ENCODE measurements around the gene NR5A2.

The NR5A2 gene

GRCh38 chr1:200128944-200129879, 101.7 kb downstream of the NR5A2 start:
- no peak for DNase-seq

- DNase-seq, result no peak
These were observed 103.0 kb downstream of the NR5A2 start for GRCh38 chr1:200130552-200130951.

DNA sequence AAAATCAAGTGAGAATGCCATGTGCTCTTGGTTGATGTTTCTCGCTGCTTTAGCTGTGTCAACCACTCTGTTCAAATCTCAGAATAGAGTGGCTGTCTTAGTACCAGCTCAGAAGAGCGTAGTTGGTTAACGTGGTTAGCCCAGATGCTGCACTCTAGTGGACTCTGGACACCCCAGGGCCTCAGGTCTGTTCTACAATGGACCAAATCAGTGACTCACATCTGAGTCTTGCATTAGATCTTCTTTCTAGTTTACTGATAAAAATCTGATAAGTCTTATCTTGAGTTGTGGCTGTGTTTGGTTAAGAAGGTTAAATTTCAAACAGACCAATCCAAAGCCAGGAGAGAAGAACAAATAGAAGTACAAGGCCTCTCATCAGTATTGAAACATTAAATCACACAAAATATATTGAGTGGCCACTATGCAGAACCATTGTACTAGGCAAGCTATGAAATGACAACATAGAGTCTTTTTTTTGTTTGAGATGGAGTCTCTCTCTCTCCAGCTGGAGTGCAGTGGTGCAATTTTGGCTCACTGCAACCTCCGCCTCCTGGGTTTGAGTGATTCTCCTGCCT, 104.1 kb downstream of the NR5A2 start:
- DNase-seq, result no peak

DNA sequence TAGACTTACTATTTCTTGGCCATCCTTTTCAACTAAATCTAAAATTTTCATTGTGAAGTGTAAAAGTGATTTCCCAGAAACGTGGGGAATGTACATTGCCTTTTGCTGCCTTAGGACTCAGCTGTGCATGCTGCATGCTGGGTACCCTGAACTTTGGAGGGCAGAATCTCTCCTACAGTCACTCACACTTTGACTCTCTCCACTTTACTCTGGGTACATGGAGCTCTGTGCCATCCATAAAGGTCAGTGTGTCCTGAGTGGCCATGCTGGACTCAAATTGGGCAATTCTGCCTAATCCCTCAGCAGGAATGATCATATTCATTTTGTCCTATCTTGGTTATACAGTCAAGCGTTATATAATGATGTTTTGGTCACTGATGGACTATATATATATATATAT, 105.6 kb downstream of the NR5A2 start:
- DNase-seq, result no peak

DNA sequence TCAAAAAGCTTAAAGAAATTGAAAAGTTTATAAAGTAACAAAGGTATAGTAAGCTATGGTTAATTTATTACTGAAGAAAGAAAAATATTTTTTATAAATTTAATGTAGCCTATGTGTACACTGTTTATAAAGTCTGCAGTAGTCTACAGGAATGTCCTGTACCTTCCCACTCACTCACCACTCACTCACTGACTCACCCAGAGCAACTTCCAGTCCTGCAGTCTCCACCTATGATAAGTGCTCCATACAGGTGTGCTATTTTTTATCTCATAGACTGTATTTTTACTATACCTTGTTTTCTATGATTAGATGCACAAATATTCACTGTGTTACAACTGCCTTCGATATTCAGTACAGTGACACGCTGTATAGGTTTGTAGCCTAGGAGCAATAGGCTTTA, 106.6 kb downstream of the NR5A2 start:
- DNase-seq, result no peak

DNA sequence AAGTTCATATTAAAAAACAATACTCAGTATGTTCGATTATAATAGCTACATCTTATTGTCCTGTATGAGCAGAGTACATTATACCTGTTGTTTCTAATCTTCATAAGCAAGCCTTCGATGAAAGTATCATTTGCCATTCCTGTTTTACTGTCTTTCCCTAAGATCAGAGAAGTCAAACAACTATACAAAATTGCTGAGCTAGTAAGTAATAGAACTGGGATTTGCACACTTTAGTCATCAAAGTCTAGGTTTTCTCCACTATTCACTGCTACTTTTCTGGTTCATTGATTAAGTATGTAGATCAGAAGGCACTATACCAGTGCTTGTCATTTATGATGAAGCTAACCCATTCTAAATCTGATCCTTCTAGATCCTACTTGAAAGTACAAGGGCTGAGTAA, 108.9 kb downstream of the NR5A2 start:
- DNase-seq, result no peak

DNA sequence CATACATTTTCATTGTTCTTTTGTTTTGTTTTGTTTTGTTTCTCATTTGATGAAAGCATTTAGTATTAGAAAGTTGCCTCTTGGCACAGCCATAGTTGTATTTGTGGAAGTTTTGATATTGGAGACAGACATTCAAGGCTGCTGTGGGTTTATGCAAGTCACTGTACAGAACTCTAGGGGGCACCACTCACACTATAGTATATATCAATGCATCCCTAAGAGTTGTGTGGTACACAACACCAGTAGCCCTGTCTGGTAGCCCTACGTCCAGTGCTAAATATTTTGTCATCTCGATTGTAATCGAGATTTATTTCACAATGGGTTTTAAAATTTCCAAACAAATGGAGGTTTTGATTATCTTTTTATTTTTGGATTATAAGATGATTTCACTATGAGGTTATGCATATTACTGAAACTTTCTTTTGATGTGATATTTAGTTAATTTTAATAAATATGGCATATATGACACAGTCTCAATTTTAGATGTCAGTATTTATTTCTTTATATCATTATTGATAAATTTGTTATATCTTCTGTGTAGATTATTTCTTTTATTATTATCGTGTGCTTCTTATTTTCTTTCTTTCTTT, 112.2 kb downstream of the NR5A2 start:
- no peak for DNase-seq

GRCh38 chr1:200143347-200143746, 115.8 kb downstream of the NR5A2 start:
- no peak for DNase-seq

- DNase-seq, result no peak
These were observed 118.6 kb downstream of the NR5A2 start for GRCh38 chr1:200146100-200146499.

DNA sequence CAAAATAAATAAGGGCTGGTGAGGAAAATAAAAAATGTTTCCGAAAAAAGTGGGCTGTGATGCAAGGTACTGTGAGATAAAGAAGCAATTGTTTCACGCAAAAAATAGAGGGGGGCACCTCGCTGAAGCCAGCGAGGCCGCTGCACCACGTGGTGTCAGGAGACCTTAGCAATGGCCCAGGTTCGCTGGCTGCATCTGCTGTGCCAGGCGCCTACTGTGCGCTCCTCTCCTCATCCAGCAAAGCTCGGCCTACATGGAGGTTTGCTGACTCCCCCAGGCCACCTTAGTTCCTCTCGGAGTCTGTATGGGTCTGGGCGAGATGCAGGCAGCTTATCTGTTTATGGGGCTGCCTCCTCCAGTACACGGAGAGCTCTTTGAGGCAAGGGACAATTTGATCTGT, 119.6 kb downstream of the NR5A2 start:
- no peak for DNase-seq

GRCh38 chr1:200147742-200148141, 120.2 kb downstream of the NR5A2 start:
- no peak for DNase-seq

- DNase-seq, result no peak
These were observed 122.5 kb downstream of the NR5A2 start for GRCh38 chr1:200150006-200150405.

DNA sequence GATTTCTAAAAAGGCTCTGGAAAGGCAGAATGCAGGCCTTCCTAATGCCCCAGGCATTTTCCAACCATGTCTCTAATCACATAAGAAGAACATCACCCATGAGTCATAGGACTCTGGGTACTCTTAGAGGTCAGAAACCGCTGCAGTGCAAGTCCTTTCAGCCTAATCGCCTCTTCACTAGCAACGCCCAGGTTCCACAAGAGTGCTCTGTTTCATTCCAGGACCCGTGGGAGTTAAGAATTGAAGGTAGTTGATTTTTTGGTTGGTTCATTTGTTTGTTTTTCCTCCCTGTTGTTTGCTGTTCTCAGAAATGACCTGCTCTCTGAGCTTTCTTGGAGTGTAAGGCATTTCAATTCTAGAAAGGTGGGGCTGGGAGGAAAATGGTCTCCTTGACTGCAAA, 123.2 kb downstream of the NR5A2 start:
- DNase-seq, result no peak

DNA sequence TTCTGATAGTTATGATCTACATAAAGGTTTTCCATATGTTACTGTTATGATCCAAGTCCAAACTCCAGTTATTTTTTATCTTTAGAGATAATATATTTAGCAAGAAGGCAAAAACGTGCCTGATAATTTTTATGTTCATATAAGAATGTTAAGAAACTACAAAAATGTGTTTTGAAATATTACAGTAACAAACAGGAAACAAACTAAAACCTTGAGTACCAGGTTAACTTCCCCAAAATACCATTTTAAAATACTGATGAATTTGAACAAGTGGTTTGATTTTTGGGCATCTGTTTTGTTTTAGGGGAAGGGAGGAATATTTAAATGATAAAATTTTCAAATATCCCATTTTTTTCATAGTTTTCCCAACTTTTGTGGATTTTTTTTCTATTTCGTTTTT, 124.8 kb downstream of the NR5A2 start:
- no peak for DNase-seq

DNA sequence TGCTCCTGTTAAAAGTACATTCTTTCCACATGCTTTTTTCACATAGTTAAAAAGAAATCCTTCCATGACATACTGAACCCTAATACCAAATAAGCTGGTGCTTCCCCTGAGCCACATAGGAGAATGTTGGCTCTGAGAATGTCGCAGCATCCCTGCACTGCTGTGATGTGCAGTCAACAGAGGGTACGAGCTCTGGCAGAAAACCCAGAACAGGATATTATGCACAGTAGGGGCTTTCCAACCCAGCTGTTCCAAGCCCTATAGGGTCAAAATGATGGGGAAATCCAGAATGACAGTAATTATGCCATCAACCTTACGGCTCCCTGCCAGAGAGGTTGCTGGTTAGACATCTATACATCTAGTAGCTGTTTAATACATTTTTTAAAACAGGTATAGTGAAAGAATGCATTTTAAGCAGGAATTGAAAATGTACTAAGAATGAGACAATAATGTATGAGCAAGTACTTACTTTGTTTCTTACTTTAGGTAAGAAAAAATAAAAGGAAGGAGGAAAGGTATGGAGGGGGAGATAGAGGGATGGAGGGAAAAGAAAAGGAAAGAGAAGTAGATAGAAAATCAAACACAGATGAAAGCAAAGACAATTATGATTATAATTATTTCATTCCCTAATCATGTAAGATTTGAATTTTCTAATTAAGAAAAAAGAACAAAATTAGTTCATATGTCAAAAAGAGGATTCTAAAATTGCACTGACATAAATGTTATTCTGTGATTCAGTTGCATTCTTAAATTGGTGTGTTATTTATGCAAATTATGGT, 126.0 kb downstream of the NR5A2 start:
- no peak for DNase-seq

DNA sequence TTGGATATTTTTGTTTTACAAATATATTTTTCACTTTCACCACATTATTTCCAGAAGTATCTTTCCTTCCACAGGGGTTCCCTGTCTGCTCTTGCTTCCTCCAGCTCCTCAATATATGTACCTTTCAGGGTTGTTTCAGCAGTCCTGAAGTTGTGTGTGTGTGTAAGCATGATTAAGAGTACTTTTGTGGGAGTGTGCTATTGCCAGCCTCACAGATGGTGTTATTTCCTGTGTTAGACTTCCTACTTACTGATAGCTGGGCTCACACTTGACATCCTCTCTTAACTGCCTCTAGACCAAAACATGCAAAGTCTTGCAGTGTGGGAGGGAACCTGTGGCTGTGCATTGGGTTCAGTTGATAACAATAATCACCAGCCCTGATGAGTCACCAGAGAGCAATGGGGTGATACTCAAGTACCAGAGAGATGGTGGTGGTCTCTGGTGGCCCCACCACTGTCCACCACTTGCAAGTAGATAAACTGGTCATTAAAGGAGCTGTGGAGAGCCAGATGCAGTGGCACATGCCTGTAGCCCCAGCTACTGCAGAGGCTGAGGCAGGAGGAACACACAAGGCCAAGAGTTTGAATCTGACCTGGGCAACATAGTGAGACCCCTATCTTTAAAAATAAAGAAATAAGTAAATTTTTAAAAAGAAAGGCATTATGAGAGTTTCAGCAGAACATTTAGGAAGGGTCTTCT, 126.7 kb downstream of the NR5A2 start:
- no peak for DNase-seq

DNA sequence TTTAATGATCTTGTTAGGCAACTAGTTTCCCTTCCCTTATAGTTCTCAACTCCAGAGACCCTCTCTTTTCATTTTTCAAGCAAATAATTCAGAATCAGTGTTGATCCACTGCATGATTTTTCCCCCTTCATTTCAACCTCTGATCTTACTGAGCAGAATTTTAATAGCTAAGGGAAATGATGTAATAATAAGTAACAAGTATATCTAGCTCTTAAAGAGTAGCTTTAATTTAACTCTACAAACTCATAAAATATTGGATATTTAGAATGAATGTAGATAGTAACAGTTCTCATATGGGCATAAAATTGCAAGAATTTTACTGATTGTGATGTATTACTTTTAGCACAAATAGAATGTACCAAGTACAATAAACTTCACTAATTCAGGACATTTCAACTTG, 130.2 kb downstream of the NR5A2 start:
- no peak for DNase-seq

DNA sequence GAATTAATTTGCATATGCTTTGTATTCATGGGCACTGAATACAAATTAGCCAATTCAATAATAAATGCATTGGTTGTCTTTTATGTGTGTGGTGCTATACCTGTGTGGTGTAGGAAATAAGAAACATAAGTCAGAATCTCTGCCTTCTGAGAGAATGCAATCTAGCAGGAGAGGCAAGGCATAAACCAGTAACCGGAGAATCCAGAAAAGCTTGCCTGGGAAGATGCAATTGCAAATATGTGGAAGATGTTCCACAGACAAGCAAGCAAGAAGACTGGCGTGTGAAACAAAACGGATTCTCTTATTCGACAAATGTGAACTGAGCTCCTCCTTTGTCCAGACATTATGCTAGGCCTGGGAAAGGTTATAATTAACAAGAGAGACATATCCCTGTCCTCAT, 134.3 kb downstream of the NR5A2 start:
- no peak for DNase-seq

GRCh38 chr1:200162258-200162657, 134.7 kb downstream of the NR5A2 start:
- no peak for DNase-seq

DNA sequence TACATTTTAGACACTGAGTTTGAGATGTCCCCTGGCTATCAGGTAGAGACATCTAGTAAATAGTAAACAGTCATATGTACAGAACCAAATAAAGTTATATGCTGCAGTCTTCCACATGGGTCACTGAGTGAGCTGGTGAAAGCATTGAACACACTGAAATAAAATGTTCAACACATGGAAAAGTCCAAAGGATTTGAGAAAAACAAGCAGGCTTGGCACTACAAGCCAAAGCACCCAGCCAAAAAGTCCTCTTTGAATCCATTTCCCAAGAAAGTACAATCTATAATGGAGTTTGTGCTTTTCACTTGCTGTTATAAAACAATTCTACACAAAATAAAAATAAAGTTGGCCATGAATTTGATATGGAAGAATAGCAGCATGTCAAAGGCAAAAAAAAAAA, 135.4 kb downstream of the NR5A2 start:
- DNase-seq, result no peak

GRCh38 chr1:200163911-200164310, 136.4 kb downstream of the NR5A2 start:
- no peak for DNase-seq

GRCh38 chr1:200165493-200166220, 138.1 kb downstream of the NR5A2 start:
- no peak for DNase-seq
